ENCODE measurements around the gene EIF4E. TPM values are rescaled to one million over a fixed set of nuclear protein-coding genes. Genes with fewer than 3 reads are reported as not detected.

EIF4E gene
- polyA plus RNA-seq, 1 donor (not counting 4 experiments of a cell fraction or from before 2014, with no cell fraction given): 150 TPM

- Histone ChIP-seq H3K9ac (ENCODE audit: control insufficient read depth, extremely low read depth, insufficient read depth, low read length) (no peak overlapping the region), H3K4me2 (ENCODE audit: control insufficient read depth, extremely low read depth, insufficient read depth, low read depth, low read length) (no peak overlapping the region), H3K9me3 (ENCODE audit: control insufficient read depth, low read depth, low read length) (no peaks in the 10 kb centered on the region), H3K4me3 (ENCODE audit: control insufficient read depth in 2 of 3, extremely low read depth in 1 of 3, insufficient read depth in 2 of 3, low read depth in 1 of 3, low read length in 3 of 3) (no peak overlapping the region), H3K36me3 (ENCODE audit: control insufficient read depth in 2 of 2, extremely low read depth in 1 of 2, insufficient read depth in 2 of 2, low read length in 2 of 2) (no peaks in the 10 kb centered on the region), H3K4me1 (ENCODE audit: control insufficient read depth, extremely low read depth, insufficient read depth, low read length) (peaks cover 17% of the 10 kb centered on the region), H3K27me3 (ENCODE audit: control insufficient read depth, extremely low read depth, insufficient read depth, low read length) (no peaks in the 10 kb centered on the region), H3K27ac (ENCODE audit: control insufficient read depth, insufficient read depth, low read length) (no peak overlapping the region), H4K20me1 (ENCODE audit: control insufficient read depth, extremely low read depth, insufficient read depth, low read length) (no peaks in the 10 kb centered on the region), H2AFZ (ENCODE audit: control insufficient read depth, low read length) (no peak overlapping the region), H3K79me2 (ENCODE audit: control insufficient read depth, insufficient read depth, low read length) (no peaks in the 10 kb centered on the region), H3K9me1 (ENCODE audit: control insufficient read depth, extremely low read depth, insufficient read depth, low read length) (no peaks in the 10 kb centered on the region)
- TF ChIP-seq CTCF (optimal IDR thresholded peaks at IDR 0.05 in 1 of 3, IDR thresholded peaks at IDR 0.05 in 1 of 3, conservative IDR thresholded peaks at IDR 0.05 in 1 of 3; ENCODE audit: extremely low read depth in 1 of 3, insufficient read depth in 2 of 3, low read length in 3 of 3): no peak
- no peak for TF ChIP-seq EZH2 (IDR thresholded peaks at IDR 0.05; ENCODE audit: low read length)
- no peak for FAIRE-seq
- DNase-seq (ENCODE audit: low read depth, low spot score): no peak
- dilution Hi-C loops (cut with MboI; ENCODE audit: extremely low pct_ligation_motif_present, low sequenced_read_pairs): no loop called here
Observed at GRCh38 chr4:98959411-98959810, 30.5 kb upstream of the EIF4E start.

GRCh38 chr4:98958065-98958464 lies 29.1 kb upstream of the EIF4E start:
- no peaks in the 10 kb centered on the region for H3K9me1 ChIP-seq (ENCODE audit: control insufficient read depth, extremely low read depth, insufficient read depth, low read length)
- no peak overlapping the region for H3K9ac ChIP-seq (ENCODE audit: control insufficient read depth, extremely low read depth, insufficient read depth, low read length)
- H2AFZ ChIP-seq (ENCODE audit: control insufficient read depth, low read length): no peak overlapping the region
- H3K27me3 ChIP-seq (ENCODE audit: control insufficient read depth, extremely low read depth, insufficient read depth, low read length): no peaks in the 10 kb centered on the region
- H3K79me2 ChIP-seq (ENCODE audit: control insufficient read depth, insufficient read depth, low read length): no peaks in the 10 kb centered on the region
- H3K4me3 ChIP-seq (ENCODE audit: control insufficient read depth in 2 of 3, extremely low read depth in 1 of 3, insufficient read depth in 2 of 3, low read depth in 1 of 3, low read length in 3 of 3): no peak overlapping the region
- DNase-seq (ENCODE audit: low read depth, low spot score) (no peak), FAIRE-seq (no peak)
- no peaks in the 10 kb centered on the region for H4K20me1 ChIP-seq (ENCODE audit: control insufficient read depth, extremely low read depth, insufficient read depth, low read length)
- H3K9me3 ChIP-seq (ENCODE audit: control insufficient read depth, low read depth, low read length): no peaks in the 10 kb centered on the region
- TF ChIP-seq CTCF (optimal IDR thresholded peaks at IDR 0.05 in 1 of 3, IDR thresholded peaks at IDR 0.05 in 1 of 3, conservative IDR thresholded peaks at IDR 0.05 in 1 of 3; ENCODE audit: extremely low read depth in 1 of 3, insufficient read depth in 2 of 3, low read length in 3 of 3): no peak
- TF ChIP-seq EZH2 (IDR thresholded peaks at IDR 0.05; ENCODE audit: low read length): no peak
- no peak overlapping the region for H3K4me2 ChIP-seq (ENCODE audit: control insufficient read depth, extremely low read depth, insufficient read depth, low read depth, low read length)
- H3K27ac ChIP-seq (ENCODE audit: control insufficient read depth, insufficient read depth, low read length): no peak overlapping the region
- dilution Hi-C loops (cut with MboI; ENCODE audit: extremely low pct_ligation_motif_present, low sequenced_read_pairs): no loop called here
- peaks cover 3% of the 10 kb centered on the region for H3K4me1 ChIP-seq (ENCODE audit: control insufficient read depth, extremely low read depth, insufficient read depth, low read length)
- H3K36me3 ChIP-seq (ENCODE audit: control insufficient read depth in 2 of 2, extremely low read depth in 1 of 2, insufficient read depth in 2 of 2, low read length in 2 of 2): no peaks in the 10 kb centered on the region
